Measurements from ENCODE around the gene TRA2B.

Gene TRA2B

DNA sequence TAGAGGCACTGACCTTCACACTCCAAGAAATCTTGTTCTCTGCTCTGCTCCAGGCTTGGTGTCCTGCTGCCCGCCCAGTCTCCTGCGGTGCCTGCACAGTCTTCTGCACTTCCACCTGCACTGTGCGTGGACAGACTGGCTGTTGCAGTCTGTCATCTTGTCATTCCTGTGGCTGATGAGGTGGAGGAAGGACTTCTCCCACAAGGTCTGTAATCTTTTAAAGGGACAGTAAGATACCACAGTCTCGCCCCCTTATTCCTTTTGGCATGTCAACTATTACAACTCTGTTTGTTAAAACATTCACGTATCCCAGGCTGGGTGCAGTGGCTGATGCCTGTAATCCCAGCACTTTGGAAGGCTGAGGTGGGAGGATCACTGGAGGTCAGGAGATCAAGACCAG lies 58.9 kb downstream of the TRA2B start:
- no peaks in the 10 kb centered on the region for H3K9me3 ChIP-seq
- DNase-seq: no peak
- H3K27me3 ChIP-seq: peaks cover 15% of the 10 kb centered on the region
- no peaks in the 10 kb centered on the region for H3K4me1 ChIP-seq
- H3K4me3 ChIP-seq (ENCODE audit: low read depth, low read length): no peak overlapping the region
- H3K36me3 ChIP-seq: no peaks in the 10 kb centered on the region
- TF ChIP-seq, protein P1, sequence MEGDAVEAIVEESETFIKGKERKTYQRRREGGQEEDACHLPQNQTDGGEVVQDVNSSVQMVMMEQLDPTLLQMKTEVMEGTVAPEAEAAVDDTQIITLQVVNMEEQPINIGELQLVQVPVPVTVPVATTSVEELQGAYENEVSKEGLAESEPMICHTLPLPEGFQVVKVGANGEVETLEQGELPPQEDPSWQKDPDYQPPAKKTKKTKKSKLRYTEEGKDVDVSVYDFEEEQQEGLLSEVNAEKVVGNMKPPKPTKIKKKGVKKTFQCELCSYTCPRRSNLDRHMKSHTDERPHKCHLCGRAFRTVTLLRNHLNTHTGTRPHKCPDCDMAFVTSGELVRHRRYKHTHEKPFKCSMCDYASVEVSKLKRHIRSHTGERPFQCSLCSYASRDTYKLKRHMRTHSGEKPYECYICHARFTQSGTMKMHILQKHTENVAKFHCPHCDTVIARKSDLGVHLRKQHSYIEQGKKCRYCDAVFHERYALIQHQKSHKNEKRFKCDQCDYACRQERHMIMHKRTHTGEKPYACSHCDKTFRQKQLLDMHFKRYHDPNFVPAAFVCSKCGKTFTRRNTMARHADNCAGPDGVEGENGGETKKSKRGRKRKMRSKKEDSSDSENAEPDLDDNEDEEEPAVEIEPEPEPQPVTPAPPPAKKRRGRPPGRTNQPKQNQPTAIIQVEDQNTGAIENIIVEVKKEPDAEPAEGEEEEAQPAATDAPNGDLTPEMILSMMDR (IDR thresholded peaks at IDR 0.05; ENCODE audit: low read depth, low read length): no peak

DNA sequence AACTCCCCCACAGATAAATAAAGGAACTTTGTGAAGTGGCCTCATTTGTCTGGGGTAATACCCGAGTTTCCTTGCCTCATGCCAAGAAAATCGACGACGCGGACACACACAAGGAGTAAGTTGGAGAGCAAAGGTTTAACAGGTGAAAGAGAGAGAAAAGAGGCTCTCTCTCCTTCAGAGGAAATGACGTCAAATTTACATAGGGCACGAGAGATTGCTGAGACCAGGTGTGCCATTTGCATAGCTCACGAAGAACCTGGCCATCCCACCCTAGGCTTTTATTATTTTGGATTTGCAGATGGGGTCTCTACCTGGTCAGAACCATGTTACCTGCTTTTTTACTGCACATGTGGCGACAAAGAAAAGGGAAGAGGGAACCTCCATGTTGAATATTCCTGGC lies 63.7 kb downstream of the TRA2B start:
- DNase-seq: no peak
- H3K36me3 ChIP-seq: no peaks in the 10 kb centered on the region
- TF ChIP-seq, protein P1 (IDR thresholded peaks at IDR 0.05; ENCODE audit: low read depth, low read length): no peak

DNA sequence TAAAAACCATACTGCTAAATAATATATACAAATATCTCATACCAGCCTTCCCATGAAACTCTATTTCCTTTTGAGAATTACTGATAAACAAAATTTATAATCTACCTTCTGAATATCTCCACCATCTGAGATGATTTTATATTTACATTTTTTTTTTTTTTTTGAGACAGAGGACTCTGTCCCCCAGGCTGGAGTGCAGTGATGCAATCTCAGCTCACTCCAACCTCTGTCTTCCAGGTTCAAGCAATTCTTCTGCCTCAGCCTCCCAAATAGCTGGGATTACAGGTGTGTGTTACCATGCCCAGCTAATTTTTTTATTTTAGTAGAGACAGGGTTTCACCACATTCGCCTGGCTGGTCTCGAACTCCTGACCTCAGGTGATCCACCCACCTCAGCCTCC lies 70.2 kb downstream of the TRA2B start:
- H3K4me1 ChIP-seq: no peaks in the 10 kb centered on the region
- TF ChIP-seq, protein P1 (IDR thresholded peaks at IDR 0.05; ENCODE audit: low read depth, low read length): no peak
- no peaks in the 10 kb centered on the region for H3K9me3 ChIP-seq
- no peak overlapping the region for H3K4me3 ChIP-seq (ENCODE audit: low read depth, low read length)
- H3K27me3 ChIP-seq: peaks cover 12% of the 10 kb centered on the region
- no peaks in the 10 kb centered on the region for H3K36me3 ChIP-seq
- no peak for DNase-seq

More for the DNA sequence above, 63.7 kb downstream of the TRA2B start:
- Histone ChIP-seq H3K9me3 (no peaks in the 10 kb centered on the region), H3K4me3 (ENCODE audit: low read depth, low read length) (no peak overlapping the region), H3K4me1 (no peaks in the 10 kb centered on the region), H3K27me3 (peaks cover 6% of the 10 kb centered on the region)

DNA sequence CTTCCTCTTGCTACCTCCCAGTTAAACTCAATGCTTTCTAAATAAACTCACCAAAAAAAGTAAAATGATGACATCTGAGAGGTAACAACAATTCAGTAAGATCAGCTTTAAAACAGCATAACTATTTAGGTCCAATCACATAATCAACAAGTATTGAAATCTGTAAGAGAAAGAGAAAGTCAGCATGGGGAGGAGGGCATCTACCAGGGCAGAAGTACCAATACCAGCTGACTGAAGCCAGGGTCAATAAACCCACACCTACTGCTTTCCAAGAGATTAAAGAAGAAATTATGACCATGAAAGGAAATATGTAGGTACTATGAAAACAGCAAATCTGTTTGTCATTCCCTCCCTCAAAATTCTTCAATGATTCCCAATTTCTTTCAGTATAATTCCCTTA lies 70.8 kb downstream of the TRA2B start:
- Histone ChIP-seq H3K27me3 (peaks cover 12% of the 10 kb centered on the region), H3K36me3 (no peaks in the 10 kb centered on the region), H3K4me3 (ENCODE audit: low read depth, low read length) (no peak overlapping the region), H3K9me3 (no peaks in the 10 kb centered on the region), H3K4me1 (no peaks in the 10 kb centered on the region)
- TF ChIP-seq, protein P1 (IDR thresholded peaks at IDR 0.05; ENCODE audit: low read depth, low read length): no peak
- DNase-seq: no peak

DNA sequence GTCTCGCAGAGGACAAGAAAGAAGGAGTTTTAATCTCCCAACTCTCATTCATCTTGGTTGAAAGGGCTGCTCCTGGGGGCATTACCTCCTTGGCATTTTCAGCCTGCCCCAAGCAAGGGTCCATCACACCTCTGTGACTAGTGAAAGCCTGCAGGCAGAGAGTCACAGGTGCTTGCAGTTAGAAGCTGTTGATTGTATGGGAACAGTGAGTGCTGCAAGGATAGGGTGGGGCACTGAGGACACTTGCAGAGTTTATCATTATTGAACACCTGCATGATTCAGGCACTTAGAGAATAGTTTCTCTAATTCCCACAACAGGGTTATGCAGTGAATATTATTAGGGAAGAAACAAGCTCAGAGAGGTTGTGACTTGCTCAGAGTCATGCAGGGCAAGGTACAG lies 71.3 kb downstream of the TRA2B start:
- Histone ChIP-seq H3K4me1 (no peaks in the 10 kb centered on the region), H3K27me3 (peaks cover 12% of the 10 kb centered on the region), H3K4me3 (ENCODE audit: low read depth, low read length) (no peak overlapping the region), H3K9me3 (no peaks in the 10 kb centered on the region), H3K36me3 (no peaks in the 10 kb centered on the region)
- DNase-seq: no peak
- TF ChIP-seq, protein P1 (IDR thresholded peaks at IDR 0.05; ENCODE audit: low read depth, low read length): no peak

Data from BE2C (cell line).